Measurements from ENCODE around the gene PAPSS1. TPM values are rescaled to one million over a fixed set of nuclear protein-coding genes. Genes with fewer than 3 reads are reported as not detected.
"Not testable (repeated sequence)": the region's sequence is repeated elsewhere in the genome, so short reads cannot be mapped to it uniquely, and the experiment has no call there.

The PAPSS1 gene
- total RNA-seq, 1 experiment from 2014 or later = 73.1 TPM

- H3K27ac ChIP-seq (ENCODE audit: low read length) = peak overlapping the region; percentile 60
- H3K9me2 ChIP-seq (replicated peaks; ENCODE audit: insufficient read depth, low read length) = no peaks in the 10 kb centered on the region
- no peak overlapping the region for H2AFZ ChIP-seq (ENCODE audit: low read length)
- no peak overlapping the region for H3K9ac ChIP-seq (ENCODE audit: low read length)
- peak; percentile 78 for DNase-seq
- peaks cover 37% of the 10 kb centered on the region for H3K4me1 ChIP-seq (ENCODE audit: low read length)
- no peaks in the 10 kb centered on the region for H3K27me3 ChIP-seq (ENCODE audit: low read length)
- H3K36me3 ChIP-seq (ENCODE audit: insufficient read depth, low read length) = peaks cover 47% of the 10 kb centered on the region
- H3K4me2 ChIP-seq (ENCODE audit: low read depth, low read length, poor library complexity, severe bottlenecking) = peak overlapping the region; percentile 1
- peaks cover 99% of the 10 kb centered on the region for H3K79me2 ChIP-seq (ENCODE audit: low read length)
- H4K20me1 ChIP-seq (ENCODE audit: insufficient read depth, low read depth, low read length) = no peaks in the 10 kb centered on the region
- 0 out of 2 replicates have a peak overlapping the region, but pooled peaks have one; percentile 3 for H3K4me3 ChIP-seq (ENCODE audit: low read length)
- H3K9me3 ChIP-seq (ENCODE audit: low read length) = peaks cover 38% of the 10 kb centered on the region
Observed at GRCh38 chr4:107709916-107710315, 10.1 kb downstream of the PAPSS1 start.

DNA sequence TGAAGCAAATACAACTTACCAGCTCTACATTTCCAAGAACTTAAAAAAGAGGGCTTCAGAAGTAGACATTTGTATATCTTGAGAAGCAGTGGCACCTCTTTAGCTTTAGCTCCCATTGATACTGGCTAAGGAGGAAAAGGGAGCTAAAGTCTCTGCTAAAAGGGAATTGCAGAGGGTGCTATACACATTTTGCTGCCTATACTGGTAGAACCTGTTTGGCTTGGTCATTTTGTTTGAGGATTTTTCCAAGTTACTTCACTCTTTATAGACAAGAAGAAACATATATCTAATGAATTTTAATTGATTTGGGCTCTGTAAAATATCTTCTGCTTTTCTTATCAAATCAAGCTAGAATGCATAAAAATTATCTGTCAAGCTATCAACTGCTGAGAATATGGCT is 11.8 kb downstream of the PAPSS1 start:
- Histone ChIP-seq H3K36me3 (ENCODE audit: insufficient read depth, low read length) (peaks cover 39% of the 10 kb centered on the region), H3K27ac (ENCODE audit: low read length) (no peak overlapping the region), H3K9me2 (replicated peaks; ENCODE audit: insufficient read depth, low read length) (no peaks in the 10 kb centered on the region), H4K20me1 (ENCODE audit: insufficient read depth, low read depth, low read length) (no peaks in the 10 kb centered on the region), H3K27me3 (ENCODE audit: low read length) (no peaks in the 10 kb centered on the region), H3K9me3 (ENCODE audit: low read length) (peaks cover 39% of the 10 kb centered on the region), H3K79me2 (ENCODE audit: low read length) (peaks cover 98% of the 10 kb centered on the region), H3K9ac (ENCODE audit: low read length) (no peak overlapping the region), H3K4me1 (ENCODE audit: low read length) (peaks cover 25% of the 10 kb centered on the region), H3K4me2 (ENCODE audit: low read depth, low read length, poor library complexity, severe bottlenecking) (no peak overlapping the region), H3K4me3 (ENCODE audit: low read length) (no peak overlapping the region), H2AFZ (ENCODE audit: low read length) (no peak overlapping the region)
- DNase-seq = no peak

DNA sequence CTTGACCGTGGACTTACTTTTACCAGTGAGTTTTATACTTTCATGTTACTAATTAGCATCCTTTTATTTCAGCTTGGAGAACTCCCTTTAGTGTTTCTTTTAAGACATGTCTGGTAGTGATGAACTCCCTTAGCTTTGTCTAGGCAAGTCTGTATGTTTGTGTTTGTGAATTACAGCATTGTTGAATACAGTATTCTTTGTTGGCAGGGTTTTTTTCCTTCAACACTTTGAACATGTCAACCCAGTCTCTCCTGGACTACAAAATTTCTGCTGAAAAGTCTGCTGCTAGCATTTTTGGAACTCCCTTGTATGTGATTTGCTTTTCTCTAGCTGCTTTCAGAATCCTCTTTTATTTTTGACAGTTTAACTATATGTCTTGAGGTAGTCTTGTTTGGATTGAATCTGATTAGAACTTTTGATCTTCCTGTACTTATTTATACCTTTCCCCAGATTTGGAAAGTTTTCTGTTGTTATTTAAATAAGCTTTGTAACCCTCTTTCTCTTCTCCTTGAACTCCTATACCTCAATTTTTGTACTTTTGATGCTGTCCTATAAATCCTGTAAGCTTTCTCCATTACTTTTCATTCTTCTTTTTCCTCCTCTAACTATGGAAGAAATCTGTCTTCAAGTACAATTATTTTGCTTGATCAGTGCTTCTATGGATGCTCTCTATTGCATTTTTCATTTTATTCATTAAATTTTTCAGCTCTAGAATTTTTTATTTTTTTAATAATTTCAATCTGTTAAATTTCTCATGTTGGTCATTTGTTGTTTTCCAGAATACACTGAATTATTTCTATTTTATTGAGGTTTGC is 14.1 kb downstream of the PAPSS1 start:
- peaks cover 18% of the 10 kb centered on the region for H3K4me1 ChIP-seq (ENCODE audit: low read length)
- no peaks in the 10 kb centered on the region for H4K20me1 ChIP-seq (ENCODE audit: insufficient read depth, low read depth, low read length)
- H3K27ac ChIP-seq (ENCODE audit: low read length) = no peak overlapping the region
- H3K79me2 ChIP-seq (ENCODE audit: low read length) = peaks cover 98% of the 10 kb centered on the region
- H3K9ac ChIP-seq (ENCODE audit: low read length) = no peak overlapping the region
- peaks cover 39% of the 10 kb centered on the region for H3K9me3 ChIP-seq (ENCODE audit: low read length)
- H3K9me2 ChIP-seq (replicated peaks; ENCODE audit: insufficient read depth, low read length) = no peaks in the 10 kb centered on the region
- no peaks in the 10 kb centered on the region for H3K27me3 ChIP-seq (ENCODE audit: low read length)
- no peak for DNase-seq
- no peak overlapping the region for H3K4me2 ChIP-seq (ENCODE audit: low read depth, low read length, poor library complexity, severe bottlenecking)
- no peak overlapping the region for H3K4me3 ChIP-seq (ENCODE audit: low read length)
- peaks cover 40% of the 10 kb centered on the region for H3K36me3 ChIP-seq (ENCODE audit: insufficient read depth, low read length)
- H2AFZ ChIP-seq (ENCODE audit: low read length) = no peak overlapping the region

GRCh38 chr4:107701565-107701964 is 18.5 kb downstream of the PAPSS1 start:
- Histone ChIP-seq H3K27me3 (ENCODE audit: low read length) (no peaks in the 10 kb centered on the region), H3K4me1 (ENCODE audit: low read length) (no peaks in the 10 kb centered on the region), H3K4me3 (ENCODE audit: low read length) (no peak overlapping the region), H3K36me3 (ENCODE audit: insufficient read depth, low read length) (peaks cover 56% of the 10 kb centered on the region), H3K9me3 (ENCODE audit: low read length) (peaks cover 15% of the 10 kb centered on the region), H3K4me2 (ENCODE audit: low read depth, low read length, poor library complexity, severe bottlenecking) (no peak overlapping the region), H3K79me2 (ENCODE audit: low read length) (peaks cover 98% of the 10 kb centered on the region), H3K9ac (ENCODE audit: low read length) (no peak overlapping the region), H3K27ac (ENCODE audit: low read length) (no peak overlapping the region), H3K9me2 (replicated peaks; ENCODE audit: insufficient read depth, low read length) (no peaks in the 10 kb centered on the region), H2AFZ (ENCODE audit: low read length) (no peak overlapping the region), H4K20me1 (ENCODE audit: insufficient read depth, low read depth, low read length) (no peaks in the 10 kb centered on the region)
- DNase-seq = no peak

DNA sequence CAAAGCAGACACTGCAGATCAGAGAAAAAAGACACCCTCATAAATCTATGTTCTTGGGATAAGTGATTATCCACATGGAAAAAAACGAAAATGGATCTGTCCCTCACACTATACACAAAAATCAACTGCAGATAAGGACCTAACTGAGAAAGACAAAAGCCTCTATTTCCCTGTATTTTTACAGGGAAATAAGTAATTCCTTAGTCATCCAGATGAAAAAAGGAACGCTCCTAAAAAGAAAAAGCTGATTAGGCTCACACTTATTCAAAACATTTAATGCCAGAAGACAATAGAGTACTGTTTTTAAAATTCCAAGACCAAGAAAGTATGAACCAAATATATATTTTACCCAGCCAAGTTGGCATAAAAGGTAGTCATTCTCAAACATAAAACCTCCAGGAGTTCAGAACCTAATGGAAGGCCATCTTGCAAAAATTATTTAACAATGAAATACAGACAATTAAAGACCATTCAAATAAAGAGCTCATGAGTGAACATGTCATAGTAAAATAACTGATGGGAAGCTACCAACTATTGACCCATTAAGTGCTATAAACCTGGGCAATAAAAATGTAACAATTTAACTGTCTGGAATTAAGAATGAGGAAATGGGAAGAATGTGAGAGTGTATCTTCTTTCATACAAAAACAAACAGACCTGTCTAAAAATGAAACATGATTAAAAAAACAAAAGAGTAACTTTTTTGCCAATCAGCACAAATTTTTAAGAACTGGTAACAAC is 20.4 kb downstream of the PAPSS1 start:
- no peaks in the 10 kb centered on the region; the same call in 1 of the 2 replicates for H3K9me3 ChIP-seq (ENCODE audit: low read length)
- no peaks in the 10 kb centered on the region for H4K20me1 ChIP-seq (ENCODE audit: insufficient read depth, low read depth, low read length)
- H3K4me3 ChIP-seq (ENCODE audit: low read length) = no peak overlapping the region
- DNase-seq = no peak
- H3K27me3 ChIP-seq (ENCODE audit: low read length) = no peaks in the 10 kb centered on the region
- no peak overlapping the region for H2AFZ ChIP-seq (ENCODE audit: low read length)
- H3K9me2 ChIP-seq (replicated peaks; ENCODE audit: insufficient read depth, low read length) = no peaks in the 10 kb centered on the region
- H3K4me1 ChIP-seq (ENCODE audit: low read length) = no peaks in the 10 kb centered on the region
- peaks cover 92% of the 10 kb centered on the region for H3K79me2 ChIP-seq (ENCODE audit: low read length)
- peaks cover 58% of the 10 kb centered on the region for H3K36me3 ChIP-seq (ENCODE audit: insufficient read depth, low read length)
- H3K4me2 ChIP-seq (ENCODE audit: low read depth, low read length, poor library complexity, severe bottlenecking) = no peak overlapping the region
- no peak overlapping the region for H3K9ac ChIP-seq (ENCODE audit: low read length)
- no peak overlapping the region for H3K27ac ChIP-seq (ENCODE audit: low read length)

- not testable (repeated sequence) for H3K27ac ChIP-seq (ENCODE audit: low read length); H4K20me1 ChIP-seq (ENCODE audit: insufficient read depth, low read depth, low read length); H2AFZ ChIP-seq (ENCODE audit: low read length); H3K4me2 ChIP-seq (ENCODE audit: low read depth, low read length, poor library complexity, severe bottlenecking); H3K9ac ChIP-seq (ENCODE audit: low read length); H3K27me3 ChIP-seq (ENCODE audit: low read length); H3K4me1 ChIP-seq (ENCODE audit: low read length); H3K9me2 ChIP-seq (replicated peaks; ENCODE audit: insufficient read depth, low read length); H3K4me3 ChIP-seq (ENCODE audit: low read length); H3K9me3 ChIP-seq (ENCODE audit: low read length); DNase-seq
- H3K79me2 ChIP-seq (ENCODE audit: low read length) = peaks cover 92% of the 10 kb centered on the region
- peaks cover 63% of the 10 kb centered on the region for H3K36me3 ChIP-seq (ENCODE audit: insufficient read depth, low read length)
Observed at GRCh38 chr4:107696187-107696586, 23.8 kb downstream of the PAPSS1 start.

- no peak for DNase-seq
- H3K79me2 ChIP-seq (ENCODE audit: low read length) = peaks cover 92% of the 10 kb centered on the region
- no peak overlapping the region for H2AFZ ChIP-seq (ENCODE audit: low read length)
- H3K27ac ChIP-seq (ENCODE audit: low read length) = no peak overlapping the region
- no peak overlapping the region for H3K4me3 ChIP-seq (ENCODE audit: low read length)
- H3K4me2 ChIP-seq (ENCODE audit: low read depth, low read length, poor library complexity, severe bottlenecking) = no peak overlapping the region
- H4K20me1 ChIP-seq (ENCODE audit: insufficient read depth, low read depth, low read length) = no peaks in the 10 kb centered on the region
- H3K9me2 ChIP-seq (replicated peaks; ENCODE audit: insufficient read depth, low read length) = no peaks in the 10 kb centered on the region
- no peaks in the 10 kb centered on the region for H3K27me3 ChIP-seq (ENCODE audit: low read length)
- peaks cover 35% of the 10 kb centered on the region for H3K36me3 ChIP-seq (ENCODE audit: insufficient read depth, low read length)
- no peak overlapping the region for H3K9ac ChIP-seq (ENCODE audit: low read length)
- no peaks in the 10 kb centered on the region for H3K9me3 ChIP-seq (ENCODE audit: low read length)
- H3K4me1 ChIP-seq (ENCODE audit: low read length) = no peaks in the 10 kb centered on the region
Observed at GRCh38 chr4:107693132-107693531, 26.9 kb downstream of the PAPSS1 start.

- Histone ChIP-seq H3K4me3 (ENCODE audit: low read length) (no peak overlapping the region), H3K4me1 (ENCODE audit: low read length) (no peaks in the 10 kb centered on the region), H2AFZ (ENCODE audit: low read length) (no peak overlapping the region), H3K9me3 (ENCODE audit: low read length) (no peaks in the 10 kb centered on the region), H3K27ac (ENCODE audit: low read length) (no peak overlapping the region), H3K27me3 (ENCODE audit: low read length) (no peaks in the 10 kb centered on the region), H3K9ac (ENCODE audit: low read length) (no peak overlapping the region), H3K4me2 (ENCODE audit: low read depth, low read length, poor library complexity, severe bottlenecking) (no peak overlapping the region), H3K9me2 (replicated peaks; ENCODE audit: insufficient read depth, low read length) (no peaks in the 10 kb centered on the region), H3K79me2 (ENCODE audit: low read length) (peaks cover 92% of the 10 kb centered on the region), H3K36me3 (ENCODE audit: insufficient read depth, low read length) (peaks cover 26% of the 10 kb centered on the region), H4K20me1 (ENCODE audit: insufficient read depth, low read depth, low read length) (no peaks in the 10 kb centered on the region)
- no peak for DNase-seq
Observed at GRCh38 chr4:107692202-107692601, 27.8 kb downstream of the PAPSS1 start.

Measured in Karpas-422 (cell line).